Muscle layer of duodenum (tissue), 2 donors: Measurements from ENCODE around the gene TMEM123.

Experiments
- H3K27ac ChIP-seq: one replicate; pipeline ENCODE4 v1.7.0; 2013; ENCODE audit warnings: mild to moderate bottlenecking, low read length
- H3K27me3 ChIP-seq: one replicate; pipeline ENCODE4 v1.7.0; 2013; ENCODE audit warnings: low read depth, mild to moderate bottlenecking, control low read depth, low read length
- H3K36me3 ChIP-seq, 2 donors: one replicate each; pipeline ENCODE4 v1.7.0; 2013; ENCODE audit warnings: low read length in 2 of 2, control low read depth in 1 of 2, mild to moderate bottlenecking in 1 of 2; ENCODE audit not compliant: insufficient read depth in 2 of 2, control insufficient read depth in 1 of 2
- H3K4me1 ChIP-seq, 2 donors: one replicate each; pipeline ENCODE4 v1.7.0; 2013; ENCODE audit warnings: low read length in 2 of 2, mild to moderate bottlenecking in 2 of 2, control low read depth in 1 of 2, moderate library complexity in 1 of 2; ENCODE audit not compliant: insufficient read depth in 2 of 2, control insufficient read depth in 1 of 2
- H3K4me3 ChIP-seq, 2 donors: one replicate each; pipeline ENCODE4 v1.7.0; 2013; ENCODE audit warnings: low read length in 2 of 2, low read depth in 1 of 2, mild to moderate bottlenecking in 1 of 2
- H3K9me3 ChIP-seq, 2 donors: one replicate each; pipeline ENCODE4 v1.7.0; 2013; ENCODE audit warnings: low read length in 2 of 2, control low read depth in 1 of 2, mild to moderate bottlenecking in 1 of 2; ENCODE audit not compliant: control insufficient read depth in 1 of 2
- donor health status: healthy.

Gene TMEM123

DNA sequence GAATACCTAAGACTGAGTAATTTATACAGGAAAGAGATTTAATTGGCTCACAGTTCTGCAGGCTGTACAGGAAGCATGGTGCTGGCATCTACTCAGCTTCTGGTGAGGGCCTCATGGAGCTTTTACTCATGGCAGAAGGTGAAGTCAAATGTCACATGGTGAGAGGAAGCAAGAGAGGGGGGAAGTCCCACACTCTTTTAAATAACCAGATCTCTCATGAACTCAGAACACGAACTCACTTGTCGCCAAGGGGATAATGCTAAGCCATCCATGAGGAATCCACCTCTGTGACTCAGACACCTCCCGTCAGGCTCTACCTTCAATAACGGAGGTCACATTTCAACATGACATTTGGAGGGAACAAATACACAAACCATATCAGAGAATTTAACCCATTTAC, 63.3 kb downstream of the TMEM123 start:
- Histone ChIP-seq H3K4me1 (no peaks in the 10 kb centered on the region), H3K36me3 (peaks cover 12 to 64% of the 10 kb centered on the region in 2 donors), H3K27me3 (no peaks in the 10 kb centered on the region), H3K9me3 (no peaks in the 10 kb centered on the region), H3K27ac (no peak overlapping the region), H3K4me3 (no peak overlapping the region)

GRCh38 chr11:102387043-102387781, 65.4 kb downstream of the TMEM123 start:
- Histone ChIP-seq H3K4me3 (no peak overlapping the region), H3K27ac (no peak overlapping the region), H3K36me3 (peaks cover 7 to 51% of the 10 kb centered on the region in 2 donors), H3K4me1 (no peaks in the 10 kb centered on the region), H3K27me3 (no peaks in the 10 kb centered on the region), H3K9me3 (no peaks in the 10 kb centered on the region)

DNA sequence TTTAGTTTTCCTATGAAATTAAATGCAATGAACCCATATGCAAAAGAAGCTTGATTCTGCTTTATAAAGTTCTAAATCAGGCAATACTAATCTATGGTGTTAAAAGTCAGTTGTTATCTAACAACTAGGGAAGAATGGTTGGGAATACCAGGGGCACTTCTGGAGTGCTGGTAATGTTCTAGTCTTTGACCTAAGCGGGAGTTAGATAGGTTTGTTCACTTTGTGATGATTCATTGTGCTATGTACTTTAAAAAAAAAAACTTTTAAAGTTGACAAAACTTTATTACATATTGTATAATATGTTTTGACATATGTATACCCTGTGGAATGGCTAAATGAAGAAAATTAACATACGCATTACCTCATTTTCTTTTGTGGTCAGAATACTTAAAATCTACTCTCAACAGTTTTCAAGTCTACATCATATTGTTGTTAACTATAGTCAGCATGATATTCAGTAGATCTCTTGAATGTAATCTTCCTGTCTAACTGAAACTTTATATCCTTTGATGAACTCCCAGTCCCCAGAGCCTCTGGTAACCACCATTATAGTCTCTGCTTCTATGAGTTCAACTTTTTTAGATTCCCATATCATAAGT, 66.3 kb downstream of the TMEM123 start:
- no peaks in the 10 kb centered on the region for H3K27me3 ChIP-seq
- H3K9me3 ChIP-seq, result no peaks in the 10 kb centered on the region
- H3K27ac ChIP-seq, result no peak overlapping the region
- H3K36me3 ChIP-seq, result peaks cover 7 to 41% of the 10 kb centered on the region in 2 donors
- no peaks in the 10 kb centered on the region for H3K4me1 ChIP-seq
- H3K4me3 ChIP-seq, result no peak overlapping the region

- H3K4me3 ChIP-seq, result no peak overlapping the region
- H3K4me1 ChIP-seq, result no peaks in the 10 kb centered on the region
- H3K9me3 ChIP-seq, result no peaks in the 10 kb centered on the region
- H3K27me3 ChIP-seq, result no peaks in the 10 kb centered on the region
- H3K36me3 ChIP-seq, result peaks cover 10 to 45% of the 10 kb centered on the region in 2 donors
- H3K27ac ChIP-seq, result no peak overlapping the region
These were observed 67.2 kb downstream of the TMEM123 start for GRCh38 chr11:102385085-102386007.

DNA sequence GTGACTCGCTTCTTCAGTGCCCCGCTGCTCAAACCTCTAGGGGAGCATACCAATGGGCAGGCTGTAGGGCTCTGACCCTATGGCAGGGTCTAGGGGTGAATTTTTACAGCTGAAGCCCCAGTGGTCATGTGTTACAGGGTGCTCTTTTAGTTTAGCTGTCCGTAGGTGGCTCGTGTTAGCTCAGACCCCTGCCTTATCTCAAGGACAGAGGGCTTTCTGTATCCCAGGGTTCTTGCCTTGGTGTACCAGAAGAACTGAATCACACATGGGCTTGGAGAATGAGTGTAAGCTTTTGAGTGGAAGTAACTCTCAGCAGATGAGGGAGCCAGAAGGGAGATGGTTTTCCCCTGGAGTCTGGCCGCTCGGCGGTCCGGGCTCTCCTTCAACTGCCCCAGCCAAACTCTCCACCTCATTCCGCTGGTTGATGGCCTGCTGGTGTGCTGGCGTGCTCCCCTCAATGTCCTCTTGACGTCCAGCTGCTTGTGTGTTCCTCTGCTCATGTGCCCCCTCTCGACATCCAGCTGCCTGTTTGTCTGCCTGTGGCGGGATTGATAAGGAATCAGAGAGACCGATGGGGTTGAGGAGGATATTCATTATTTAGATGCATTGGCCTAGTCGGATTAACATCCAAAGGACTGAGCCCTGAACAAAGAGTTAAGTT, 68.0 kb downstream of the TMEM123 start:
- peaks cover 18 to 52% of the 10 kb centered on the region in 2 donors for H3K36me3 ChIP-seq
- H3K4me1 ChIP-seq, result no peaks in the 10 kb centered on the region
- no peak overlapping the region for H3K27ac ChIP-seq
- no peaks in the 10 kb centered on the region for H3K27me3 ChIP-seq
- no peaks in the 10 kb centered on the region for H3K9me3 ChIP-seq
- H3K4me3 ChIP-seq, result no peak overlapping the region

DNA sequence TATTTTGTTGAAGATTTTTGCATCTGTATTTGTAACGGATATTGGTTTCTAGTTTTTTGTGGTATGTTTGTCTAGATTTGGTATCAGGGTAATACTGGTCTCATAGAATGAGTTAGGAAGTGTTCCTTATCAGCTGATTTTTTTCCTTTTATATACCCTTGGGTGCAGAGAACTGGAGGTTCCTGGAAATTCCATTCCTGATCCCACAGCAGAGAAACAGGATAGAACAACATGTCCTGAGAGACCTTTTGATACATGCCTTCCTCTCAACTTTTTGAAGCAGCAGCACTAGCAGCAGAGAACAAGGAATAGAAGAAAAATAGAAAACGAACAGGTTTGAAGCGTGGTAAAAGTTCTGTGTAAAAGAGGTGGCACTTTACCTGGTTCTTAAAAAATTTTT, 68.7 kb downstream of the TMEM123 start:
- Histone ChIP-seq H3K4me1 (no peaks in the 10 kb centered on the region), H3K9me3 (no peaks in the 10 kb centered on the region), H3K4me3 (no peak overlapping the region), H3K27ac (no peak overlapping the region), H3K27me3 (no peaks in the 10 kb centered on the region), H3K36me3 (peaks cover 25 to 52% of the 10 kb centered on the region in 2 donors)

- Histone ChIP-seq H3K27ac (no peak overlapping the region), H3K4me1 (no peaks in the 10 kb centered on the region), H3K9me3 (no peaks in the 10 kb centered on the region), H3K36me3 (peaks cover 40 to 59% of the 10 kb centered on the region in 2 donors), H3K4me3 (no peak overlapping the region), H3K27me3 (no peaks in the 10 kb centered on the region)
These were observed 70.2 kb downstream of the TMEM123 start for GRCh38 chr11:102382384-102382783.

DNA sequence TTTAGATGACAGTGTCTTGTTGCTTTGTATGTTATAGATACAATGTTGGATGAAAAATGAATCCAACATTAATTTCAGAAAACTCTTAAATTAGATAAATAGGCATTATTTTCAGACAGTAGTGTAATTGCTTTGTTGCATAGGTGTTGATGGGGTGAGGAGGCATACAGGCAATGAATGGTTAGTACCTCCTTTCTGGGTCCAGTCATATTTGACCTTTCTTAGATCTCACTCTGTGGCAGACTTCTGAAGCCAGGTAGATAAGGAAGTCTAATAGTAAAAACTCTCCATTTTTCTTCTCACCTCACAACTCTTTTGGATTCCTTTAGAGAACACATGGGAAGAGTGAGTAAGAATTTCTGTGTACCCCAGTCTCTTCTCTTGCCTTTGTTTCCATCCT, 73.7 kb downstream of the TMEM123 start:
- Histone ChIP-seq H3K36me3 (peaks cover 38 to 42% of the 10 kb centered on the region in 2 donors), H3K9me3 (no peaks in the 10 kb centered on the region), H3K4me1 (no peaks in the 10 kb centered on the region), H3K27ac (no peak overlapping the region), H3K27me3 (no peaks in the 10 kb centered on the region), H3K4me3 (no peak overlapping the region)

- no peak overlapping the region for H3K27ac ChIP-seq
- H3K9me3 ChIP-seq, result no peaks in the 10 kb centered on the region
- no peak overlapping the region for H3K4me3 ChIP-seq
- peaks cover 38 to 42% of the 10 kb centered on the region in 2 donors for H3K36me3 ChIP-seq
- no peaks in the 10 kb centered on the region for H3K4me1 ChIP-seq
- H3K27me3 ChIP-seq, result no peaks in the 10 kb centered on the region
These were observed 74.7 kb downstream of the TMEM123 start for GRCh38 chr11:102377891-102378290.

GRCh38 chr11:102375720-102376399, 76.7 kb downstream of the TMEM123 start:
- H3K4me1 ChIP-seq, result no peaks in the 10 kb centered on the region
- no peaks in the 10 kb centered on the region for H3K9me3 ChIP-seq
- H3K36me3 ChIP-seq, result peaks cover 35% of the 10 kb centered on the region in 2 donors
- H3K27ac ChIP-seq, result no peak overlapping the region
- H3K27me3 ChIP-seq, result no peaks in the 10 kb centered on the region
- H3K4me3 ChIP-seq, result no peak overlapping the region
